ENCODE measurements around the gene UROC1.

UROC1 gene

DNA sequence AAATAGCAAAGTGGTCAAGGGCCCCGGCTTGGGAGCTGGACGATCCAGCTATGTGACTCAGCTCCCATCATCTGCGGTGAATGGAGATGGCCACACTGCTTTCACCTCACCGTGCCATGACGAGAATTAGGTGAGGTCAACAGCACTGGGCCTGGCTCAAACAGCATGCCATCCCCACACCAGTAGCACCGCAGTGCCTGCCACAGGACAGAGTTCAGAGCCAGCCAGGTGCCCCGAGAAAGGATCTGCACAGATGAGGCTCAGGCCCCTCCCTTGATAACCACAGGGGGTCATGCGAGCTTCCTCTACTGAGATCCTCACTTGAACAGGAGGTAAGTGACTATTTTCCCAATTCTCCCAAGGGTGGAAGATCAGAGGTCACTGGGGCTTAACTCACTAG is 71.3 kb downstream of the UROC1 start:
- no peak for DNase-seq (ENCODE audit: low read depth in 3 of 3, low spot score in 1 of 3)

DNA sequence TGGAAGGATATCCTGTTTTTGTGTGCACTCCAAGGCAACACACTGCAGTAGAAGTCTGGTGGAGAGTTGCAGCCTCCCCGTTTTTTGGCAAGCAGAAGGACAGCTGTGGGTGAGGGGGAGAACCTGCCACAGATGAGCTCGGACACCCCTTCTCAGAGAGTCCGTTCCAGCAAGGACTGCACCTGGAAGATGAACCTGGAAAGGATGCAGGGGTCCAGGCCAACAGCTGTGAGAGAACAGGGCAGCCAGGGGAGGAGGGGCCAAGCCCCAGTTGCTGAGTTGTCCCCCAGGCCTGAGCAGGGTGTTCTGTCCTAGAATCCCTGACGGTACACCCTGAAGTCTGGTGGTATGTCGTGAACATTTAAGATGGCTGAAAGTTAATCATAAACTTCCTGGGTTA is 72.1 kb downstream of the UROC1 start:
- DNase-seq (ENCODE audit: low read depth in 3 of 3, low spot score in 1 of 3) = no peak

DNA sequence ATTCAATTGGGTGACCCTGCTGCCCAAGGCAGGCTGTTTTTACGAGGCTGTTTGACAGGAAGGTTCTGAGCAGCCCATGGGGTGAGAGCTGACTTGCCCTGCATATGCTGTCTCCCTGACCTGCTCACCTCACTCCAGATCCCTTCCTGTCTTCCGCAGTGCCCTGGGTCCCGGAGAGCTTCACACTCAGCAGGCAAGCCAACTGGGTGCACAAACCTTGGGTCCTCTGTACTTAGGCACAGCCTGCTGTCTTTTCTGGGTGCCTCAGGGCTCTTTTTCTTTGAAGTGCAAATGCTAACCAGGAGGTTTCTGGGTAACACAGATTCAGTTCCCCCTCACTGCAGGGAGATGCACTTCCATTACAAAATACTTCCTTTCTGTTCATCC is 74.7 kb downstream of the UROC1 start:
- DNase-seq (ENCODE audit: low read depth in 3 of 3, low spot score in 1 of 3) = no peak

DNA sequence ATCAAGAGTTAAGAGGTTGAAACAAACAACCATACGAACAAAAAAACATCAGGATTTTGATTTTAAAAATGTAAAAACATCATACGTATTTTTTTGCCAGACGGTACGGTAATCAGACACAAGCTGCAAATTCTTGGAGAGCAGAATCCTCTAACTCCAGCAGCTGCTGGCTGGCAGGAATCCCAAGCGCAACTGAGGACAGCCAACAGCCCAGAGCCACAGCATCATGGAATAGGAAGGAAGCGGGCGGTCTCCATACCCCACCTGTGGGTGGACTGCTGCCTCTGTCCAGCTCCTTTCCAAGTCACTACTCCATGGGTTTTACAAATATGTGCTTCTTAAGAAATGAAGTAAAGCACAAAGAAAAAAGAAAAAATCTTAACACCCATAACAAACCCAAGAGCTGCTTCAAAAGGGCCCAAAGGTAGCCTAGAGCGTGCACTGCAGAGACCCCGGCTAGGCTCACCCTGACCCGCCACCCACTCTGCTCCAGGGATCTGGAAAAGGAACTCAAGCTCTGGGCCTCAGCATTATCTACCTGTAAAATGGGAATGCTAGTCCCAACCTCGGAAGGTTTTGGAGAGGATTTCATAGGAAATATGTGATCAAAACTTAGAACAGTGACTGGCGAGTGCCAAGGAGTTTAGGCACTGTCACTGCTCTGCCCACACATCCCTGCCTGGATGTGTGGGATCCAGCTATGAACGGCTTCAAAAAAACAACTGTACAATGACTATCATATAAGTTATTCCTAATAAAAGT is 75.3 kb downstream of the UROC1 start:
- no peak for DNase-seq (ENCODE audit: low read depth in 3 of 3, low spot score in 1 of 3)

DNA sequence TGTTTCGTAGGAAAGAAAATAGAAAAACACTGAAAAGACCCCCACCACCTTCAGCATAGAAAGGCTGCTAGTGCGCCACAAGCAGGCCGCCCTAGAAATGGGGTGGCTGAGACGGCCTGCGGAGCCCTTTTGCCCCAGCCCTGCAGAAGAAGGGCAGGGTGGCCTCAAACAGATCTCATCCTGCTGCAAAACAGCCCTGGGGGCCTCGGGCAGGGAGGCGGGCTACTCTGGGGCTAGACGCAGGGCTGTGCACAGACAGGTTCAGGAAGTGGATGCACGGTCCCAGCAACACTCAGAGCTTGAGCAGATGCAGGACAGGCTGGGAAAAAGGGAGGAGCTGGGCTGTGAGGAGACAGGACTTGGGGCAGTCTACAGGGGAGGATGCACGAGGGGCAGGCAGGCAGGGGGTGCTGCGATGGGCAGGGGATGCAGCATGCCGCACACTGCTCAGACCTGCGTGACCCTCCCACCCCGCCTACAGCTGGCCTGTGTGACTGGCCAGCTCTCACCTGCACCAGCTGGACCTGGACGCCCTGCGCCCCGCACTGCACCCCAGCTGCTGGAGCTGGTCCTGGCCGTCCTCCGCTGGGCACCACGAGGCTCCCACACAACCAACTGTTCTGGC is 76.2 kb downstream of the UROC1 start:
- DNase-seq (ENCODE audit: low read depth in 3 of 3, low spot score in 1 of 3) = no peak

DNA sequence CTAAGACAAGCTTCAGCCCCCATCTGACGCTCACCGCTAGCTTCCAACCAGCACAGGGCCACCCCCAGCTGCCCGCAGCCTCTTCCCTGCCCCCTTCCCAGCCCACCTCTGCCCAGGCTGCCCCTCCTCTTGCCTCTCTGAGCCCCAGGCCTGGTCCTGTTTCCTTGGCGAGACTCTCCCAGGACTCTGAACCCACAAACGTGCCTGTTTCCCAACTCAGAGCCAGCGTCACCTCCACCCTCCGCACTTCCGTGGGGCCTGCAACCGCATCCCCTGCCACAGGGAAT is 76.9 kb downstream of the UROC1 start:
- no peak for DNase-seq (ENCODE audit: low read depth in 3 of 3, low spot score in 1 of 3)

DNA sequence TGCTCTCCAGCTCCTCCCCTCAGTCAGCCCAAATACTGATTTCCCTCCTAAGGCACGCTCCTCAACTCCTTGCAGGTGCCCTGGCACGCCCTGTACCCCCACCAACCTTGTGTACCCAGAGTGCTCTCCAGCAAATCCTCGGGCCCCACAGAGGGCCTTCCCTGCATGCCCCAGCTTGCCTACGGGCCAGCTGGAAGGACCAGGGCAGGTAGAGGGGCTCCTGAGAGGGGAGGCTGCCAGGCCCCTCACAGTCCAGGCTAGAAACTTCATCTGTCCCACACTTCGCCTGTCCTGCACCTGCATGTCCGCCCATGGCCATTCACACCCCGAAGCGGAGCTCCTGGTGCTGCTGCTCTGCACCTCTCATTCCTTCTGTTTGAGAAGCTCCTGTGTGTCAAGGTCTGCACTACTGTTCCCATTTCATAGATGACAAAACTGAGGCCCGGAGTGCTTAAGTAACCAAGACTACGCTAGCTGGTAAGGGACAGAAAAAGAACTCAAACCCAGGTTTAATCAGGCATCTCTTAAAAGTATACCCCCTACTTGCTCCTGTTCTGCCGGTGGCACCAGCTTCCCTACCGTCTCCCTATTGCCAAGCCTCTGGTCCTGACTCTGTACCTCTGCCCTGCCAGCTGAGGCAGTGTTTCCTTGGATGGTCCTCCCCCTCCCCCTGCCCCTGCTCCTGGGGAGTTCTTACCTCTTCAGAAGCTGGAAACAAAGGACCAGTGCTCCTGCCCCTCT is 77.4 kb downstream of the UROC1 start:
- DNase-seq (ENCODE audit: low read depth in 3 of 3, low spot score in 1 of 3) = no peak

DNA sequence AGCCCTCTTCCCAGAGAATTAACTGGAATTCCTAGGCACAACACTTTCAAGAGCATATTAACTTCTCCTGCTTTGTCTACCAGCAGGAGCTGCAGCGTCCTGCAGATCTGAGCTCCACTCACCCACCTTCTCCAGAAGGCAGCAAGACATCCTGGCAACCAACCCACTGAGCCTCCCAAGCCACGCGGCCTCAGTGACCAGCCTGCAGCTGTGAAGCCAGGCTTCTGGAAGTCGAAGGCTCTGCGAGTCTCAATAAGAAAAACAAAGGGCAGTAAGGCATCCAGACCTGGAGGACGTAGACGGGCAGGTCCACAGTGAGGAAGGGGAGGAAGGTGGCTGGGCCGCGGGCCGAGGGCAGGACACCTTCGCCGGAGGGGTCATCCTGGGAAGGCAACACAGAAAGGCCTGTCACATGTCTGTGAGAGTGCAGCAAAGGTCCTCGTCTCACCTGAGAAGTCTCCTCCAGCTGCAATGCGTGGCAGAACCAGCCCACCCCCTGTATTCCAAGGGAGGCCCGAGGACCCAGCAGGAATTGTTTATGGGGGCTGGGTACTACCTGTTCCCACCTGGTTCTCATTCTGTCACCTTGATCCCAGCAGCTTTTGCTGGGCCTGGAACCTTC is 78.1 kb downstream of the UROC1 start:
- DNase-seq (ENCODE audit: low read depth in 3 of 3, low spot score in 1 of 3) = no peak

DNA sequence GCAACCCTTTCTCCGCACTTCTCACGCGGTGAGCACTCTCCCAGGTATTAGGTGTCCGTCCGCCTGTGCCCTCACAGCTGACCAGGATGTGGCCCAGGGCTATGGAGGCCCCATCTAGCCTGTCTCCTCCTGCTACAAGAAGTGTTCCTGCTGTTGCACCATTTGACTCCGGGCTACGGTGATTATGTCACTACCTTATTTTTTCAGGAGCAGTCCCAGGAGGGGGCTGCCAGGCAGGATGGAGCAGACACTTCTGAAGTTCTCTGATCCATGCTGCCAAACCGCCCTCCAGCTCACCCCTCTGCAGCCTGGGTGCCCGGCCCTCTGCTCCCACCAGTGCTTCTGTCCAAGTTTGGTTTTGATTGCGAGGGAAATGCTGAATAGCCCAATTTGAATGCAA is 78.8 kb downstream of the UROC1 start:
- no peak for DNase-seq (ENCODE audit: low read depth in 3 of 3, low spot score in 1 of 3)

DNA sequence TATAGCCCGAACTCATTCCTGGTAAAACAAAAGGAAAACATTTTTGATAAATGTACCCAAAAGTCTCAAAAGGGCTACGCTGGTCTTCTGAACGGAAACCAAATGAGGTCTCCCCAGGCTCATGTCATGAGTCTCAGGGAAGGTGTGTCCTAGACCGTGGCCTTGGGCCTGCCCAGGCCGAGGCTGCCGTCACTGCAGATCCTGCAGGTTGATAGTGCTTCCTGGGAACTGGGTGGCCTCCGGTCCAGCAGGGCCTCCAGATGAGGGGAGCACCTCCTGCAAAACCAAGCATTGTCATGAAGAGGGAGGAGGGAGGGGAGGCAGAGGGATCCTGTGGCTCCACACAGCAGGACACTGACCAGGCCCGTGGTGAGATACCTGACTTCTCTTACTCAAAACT is 79.4 kb downstream of the UROC1 start:
- no peak for DNase-seq (ENCODE audit: low read depth in 3 of 3, low spot score in 1 of 3)

DNA sequence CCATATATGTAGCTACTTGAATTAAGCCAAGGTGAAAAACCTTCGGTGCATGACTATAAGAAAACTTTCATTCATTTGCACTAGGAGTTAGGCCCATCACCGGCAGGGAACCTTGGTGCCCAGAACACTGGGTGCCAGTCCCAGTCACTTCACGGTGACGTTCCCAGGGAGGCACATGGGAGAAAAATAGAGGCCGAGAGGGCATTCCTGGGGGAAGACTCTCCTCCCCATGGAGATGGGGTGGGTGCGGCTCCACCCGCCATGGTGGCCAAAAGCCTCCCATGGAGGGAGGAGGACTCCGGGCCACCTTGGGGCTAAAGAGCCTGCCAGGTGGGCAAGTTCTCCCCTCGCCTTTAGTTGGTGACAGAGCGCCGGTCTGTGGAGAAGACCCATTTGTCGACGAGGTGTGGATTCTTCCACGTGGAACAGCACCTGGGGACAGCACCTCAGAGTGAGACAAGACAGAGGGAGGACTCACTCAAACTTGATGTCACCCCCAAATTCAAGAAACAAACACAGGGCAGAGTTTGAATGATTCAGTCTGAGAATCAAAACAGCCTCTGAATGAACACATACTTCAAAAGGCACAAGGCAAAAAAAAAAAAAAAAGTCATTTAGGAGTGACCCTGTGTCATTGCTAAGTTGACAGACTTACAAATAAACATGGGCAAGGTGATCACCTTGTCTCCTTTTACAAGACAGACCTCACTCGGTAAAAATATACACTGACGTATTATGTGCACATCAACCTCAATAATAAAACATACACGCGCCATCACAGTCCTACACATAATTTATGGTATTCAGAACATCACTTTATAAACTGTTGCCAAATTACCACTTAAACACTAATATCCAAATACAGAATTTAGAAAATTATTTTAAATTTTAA is 80.5 kb downstream of the UROC1 start:
- DNase-seq (ENCODE audit: low read depth in 3 of 3, low spot score in 1 of 3) = no peak

DNA sequence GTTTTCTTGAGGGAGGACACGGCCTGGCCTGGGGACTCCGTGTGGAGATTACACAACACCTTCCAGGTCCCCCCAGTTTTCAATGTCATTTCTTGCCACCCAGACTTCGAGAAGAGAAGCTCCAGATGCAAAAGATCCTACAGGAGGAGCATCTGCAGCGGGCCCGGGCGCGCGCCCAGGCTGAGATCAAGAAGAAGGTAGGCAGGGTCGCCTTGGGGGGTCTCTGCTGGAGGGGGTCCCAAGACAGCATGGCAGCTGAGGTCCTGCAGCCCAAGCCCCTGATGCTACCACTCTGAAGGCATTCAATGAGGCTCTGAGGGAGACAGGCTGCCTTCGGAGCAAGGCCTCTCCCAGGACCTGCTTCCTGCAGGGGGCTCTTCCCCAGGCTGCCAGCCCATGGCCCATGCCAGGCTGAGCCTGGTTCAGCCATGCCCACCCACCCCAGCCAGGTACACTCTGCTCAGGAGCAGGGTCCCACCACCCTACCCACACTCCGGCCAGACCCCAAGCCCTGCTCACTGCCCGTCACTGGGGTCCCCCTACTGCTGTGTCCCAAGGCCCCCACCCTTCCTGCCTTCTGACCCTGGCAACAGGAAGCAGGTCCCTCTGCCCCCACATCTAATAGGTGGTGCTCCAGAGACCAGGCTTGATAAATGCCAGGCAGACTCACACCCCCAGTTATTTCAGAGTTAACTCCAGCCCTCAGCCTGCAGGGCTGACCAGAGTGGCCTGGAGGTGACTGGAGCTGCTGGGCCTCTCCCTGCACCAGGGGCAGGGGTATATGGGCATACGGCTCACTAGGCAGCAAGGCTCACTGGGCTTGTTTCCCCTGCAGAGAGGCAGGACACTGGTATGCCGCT is 81.9 kb downstream of the UROC1 start:
- DNase-seq (ENCODE audit: low read depth in 3 of 3, low spot score in 1 of 3) = no peak

DNA sequence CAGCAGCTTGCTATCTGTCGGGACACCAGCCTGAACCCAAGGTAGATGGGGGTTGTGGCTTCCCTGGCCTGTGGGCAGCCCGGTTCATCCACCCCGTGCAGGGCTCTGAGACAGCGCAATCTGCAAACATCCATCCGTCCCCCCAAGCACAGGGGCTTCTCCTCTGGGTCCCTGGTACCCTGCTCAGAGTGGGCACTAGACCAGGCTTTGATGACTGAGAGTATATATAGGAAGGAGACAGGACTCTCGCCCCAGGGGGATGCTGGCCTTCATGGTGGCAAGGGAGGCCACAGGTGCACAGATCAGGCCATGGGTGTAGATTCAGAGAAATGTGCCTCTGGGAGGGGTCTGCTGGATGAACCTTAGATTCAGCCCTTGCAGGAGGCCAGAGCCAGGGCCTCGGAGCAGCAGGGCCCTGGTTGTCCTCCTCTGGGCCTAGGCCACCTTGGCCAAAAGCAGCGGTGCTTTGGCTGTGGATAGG is 82.6 kb downstream of the UROC1 start:
- no peak for DNase-seq (ENCODE audit: low read depth in 3 of 3, low spot score in 1 of 3)

DNA sequence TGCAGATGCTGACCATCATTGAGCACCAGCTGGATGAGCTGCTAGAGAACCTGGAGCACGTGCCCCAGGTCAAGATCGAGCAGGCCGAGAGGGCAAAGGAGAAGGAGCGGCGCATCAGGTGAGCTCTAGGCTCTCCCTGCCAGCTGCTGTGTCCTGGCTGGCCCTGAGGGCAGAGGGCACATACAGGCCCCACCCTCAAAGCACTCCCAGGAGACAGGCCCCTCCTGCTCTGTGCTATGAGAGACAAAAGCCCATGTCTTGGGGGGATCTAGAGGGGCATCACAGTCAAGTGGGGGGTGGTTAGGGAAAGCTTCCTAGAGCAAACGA is 83.3 kb downstream of the UROC1 start:
- no peak for DNase-seq (ENCODE audit: low read depth in 3 of 3, low spot score in 1 of 3)

DNA sequence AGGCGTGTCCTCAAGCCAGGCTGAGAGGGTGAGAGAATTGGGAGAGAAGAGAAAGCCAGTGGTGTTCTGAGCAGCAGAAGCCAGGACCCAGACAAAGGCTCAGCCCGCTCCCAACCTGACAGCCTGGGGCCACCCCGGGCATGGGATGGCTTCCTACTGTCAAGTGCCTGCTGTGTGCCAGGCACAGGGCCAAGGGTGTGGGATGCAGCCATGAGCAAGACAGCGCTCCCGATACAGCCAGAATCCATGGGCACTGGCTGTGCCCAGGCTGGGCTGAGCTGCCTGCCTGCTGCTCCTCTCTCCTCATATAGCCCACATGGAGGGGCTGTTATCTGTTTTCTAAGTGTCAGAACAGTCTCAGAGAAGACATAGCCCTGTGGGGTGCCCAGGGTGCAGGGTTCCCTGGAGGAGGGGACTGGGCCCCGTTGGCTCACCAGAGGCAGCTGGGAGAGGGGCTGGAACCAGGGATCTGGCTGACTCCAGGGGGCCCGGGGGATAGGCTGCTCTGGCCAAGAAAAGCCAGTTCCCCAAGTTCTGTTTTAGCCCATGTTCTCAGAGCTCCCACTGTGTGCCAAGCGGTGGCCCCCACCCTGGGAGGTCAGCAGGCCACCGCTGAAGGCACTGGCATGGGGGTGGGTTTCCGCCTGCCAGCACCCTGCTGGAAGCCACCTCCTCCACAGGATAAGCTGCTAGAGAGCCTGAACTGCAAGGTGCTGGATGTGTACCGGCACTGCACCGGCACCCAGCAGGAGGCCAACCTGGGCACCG is 83.9 kb downstream of the UROC1 start:
- DNase-seq (ENCODE audit: low read depth in 3 of 3, low spot score in 1 of 3) = no peak

DNA sequence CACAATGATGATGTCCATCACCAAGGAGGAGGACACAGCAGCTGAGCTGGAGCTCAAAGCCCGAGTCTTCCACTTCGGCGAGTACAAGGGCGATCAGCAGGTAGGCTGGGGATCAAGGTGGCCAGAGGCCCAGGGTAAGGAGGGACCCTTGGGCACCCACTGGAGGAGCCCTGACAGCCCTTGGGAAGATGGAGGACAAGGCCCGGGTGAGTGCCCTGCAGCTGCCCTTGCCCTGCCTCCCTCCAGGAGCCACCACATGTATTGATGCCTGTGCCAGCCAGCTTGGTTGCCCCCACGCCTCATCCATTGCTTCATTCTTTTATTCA is 84.5 kb downstream of the UROC1 start:
- no peak for DNase-seq (ENCODE audit: low read depth in 3 of 3, low spot score in 1 of 3)

DNA sequence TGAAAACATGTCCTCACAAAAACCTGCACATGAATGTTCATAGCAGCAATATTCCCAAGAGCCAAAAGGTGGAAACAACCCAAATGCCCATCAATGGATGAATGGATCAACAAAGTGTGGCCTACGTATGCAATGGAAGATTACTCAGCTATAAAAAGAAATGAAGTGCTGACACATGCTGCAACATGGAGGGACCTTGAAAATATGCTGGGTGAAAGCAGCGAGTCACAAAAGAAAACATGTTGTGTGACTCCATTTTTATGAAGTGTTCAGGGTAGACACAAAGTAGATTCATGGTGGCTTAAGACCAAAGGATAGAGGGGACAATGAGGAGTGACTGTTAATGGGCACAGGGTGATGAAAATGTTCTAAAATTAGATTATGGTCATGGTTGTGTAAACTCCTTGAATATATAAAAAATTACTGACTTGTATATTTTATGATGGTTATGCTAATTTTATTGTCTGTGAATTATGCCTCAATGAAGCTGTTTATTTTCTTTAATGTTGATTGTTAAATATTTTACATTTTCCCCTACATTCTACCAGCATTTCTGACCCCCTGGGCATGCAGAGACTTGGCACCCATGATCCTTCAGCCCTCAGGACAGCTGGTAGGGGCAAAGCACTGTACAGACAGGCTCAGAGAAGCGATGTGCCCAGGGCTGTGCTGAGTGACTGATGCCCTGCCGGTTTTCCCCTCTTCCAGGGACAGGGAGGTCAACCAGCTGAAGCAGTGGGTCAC is 85.0 kb downstream of the UROC1 start:
- no peak for DNase-seq (ENCODE audit: low read depth in 3 of 3, low spot score in 1 of 3)
